Jurkat, Clone E6-1 (cell line): ENCODE measurements around the gene PDGFD.

Experiments
- DNase-seq: peaks from one replicate; pipeline ENCODE4 v3.0.0-alpha.2; 2011; ENCODE audit warnings: low read depth, low spot score
- H3K4me3 ChIP-seq: 2 replicates; pipeline ENCODE4 v1.5.1; 2011; ENCODE audit warnings: mild to moderate bottlenecking, low read length, control low read depth, moderate library complexity

The PDGFD gene

GRCh38 chr11:103880968-103881367 is 283.0 kb downstream of the PDGFD start:
- DNase-seq = no peak
- no peak overlapping the region for H3K4me3 ChIP-seq

- H3K4me3 ChIP-seq = no peak overlapping the region
- no peak for DNase-seq
Observed at GRCh38 chr11:103878646-103879045, 285.3 kb downstream of the PDGFD start.

GRCh38 chr11:103877221-103877620 is 286.7 kb downstream of the PDGFD start:
- no peak for DNase-seq

GRCh38 chr11:103875855-103876510 is 288.0 kb downstream of the PDGFD start:
- no peak for DNase-seq

More at GRCh38 chr11:103877221-103877620, 286.7 kb downstream of the PDGFD start:
- H3K4me3 ChIP-seq = no peak overlapping the region

GRCh38 chr11:103872748-103873147 is 291.2 kb downstream of the PDGFD start:
- no peak for DNase-seq
- no peak overlapping the region for H3K4me3 ChIP-seq

More at GRCh38 chr11:103875855-103876510, 288.0 kb downstream of the PDGFD start:
- no peak overlapping the region for H3K4me3 ChIP-seq

- no peak for DNase-seq
- H3K4me3 ChIP-seq = no peak overlapping the region
Observed at GRCh38 chr11:103871923-103872551, 291.9 kb downstream of the PDGFD start.

GRCh38 chr11:103870821-103871309 is 293.1 kb downstream of the PDGFD start:
- DNase-seq = no peak
- no peak overlapping the region for H3K4me3 ChIP-seq

- no peak for DNase-seq
- no peak overlapping the region for H3K4me3 ChIP-seq
Observed at GRCh38 chr11:103867481-103867880, 296.5 kb downstream of the PDGFD start.

- no peak overlapping the region for H3K4me3 ChIP-seq
- DNase-seq = no peak
Observed at GRCh38 chr11:103863497-103863896, 300.4 kb downstream of the PDGFD start.

- H3K4me3 ChIP-seq = no peak overlapping the region
- DNase-seq = no peak
Observed at GRCh38 chr11:103862802-103863174, 301.2 kb downstream of the PDGFD start.

GRCh38 chr11:103862094-103862801 is 301.7 kb downstream of the PDGFD start:
- no peak overlapping the region for H3K4me3 ChIP-seq
- DNase-seq = no peak
